HG02798 (cell line): Measurements from ENCODE around the gene ALG6.

ENCODE experiments used
- ATAC-seq: cut with Tn5 transposase; IDR thresholded peaks from one replicate; pipeline ENCODE4 v1.9.1; 2021; ENCODE audit warnings: mild to moderate bottlenecking; ENCODE audit not compliant: unreplicated experiment, poor library complexity

Gene ALG6

DNA sequence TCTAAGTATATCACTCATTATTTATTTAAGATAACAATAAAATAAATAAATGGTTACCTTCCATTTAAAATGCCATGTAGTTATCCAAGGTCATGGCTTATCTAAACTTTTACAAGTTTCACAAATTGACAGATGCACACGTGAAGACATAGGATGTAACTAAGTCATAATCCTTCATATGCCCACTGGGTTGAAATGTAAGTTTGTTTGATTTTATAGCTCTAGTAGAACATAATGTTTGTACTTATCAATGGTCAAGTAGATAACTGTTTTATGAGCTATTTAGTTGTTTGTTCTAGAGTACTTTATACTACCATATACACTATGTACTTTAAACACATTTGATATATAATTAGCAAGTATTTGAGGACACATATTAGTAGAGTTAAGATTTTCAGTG, 112.6 kb downstream of the ALG6 start:
- ATAC-seq: no peak

DNA sequence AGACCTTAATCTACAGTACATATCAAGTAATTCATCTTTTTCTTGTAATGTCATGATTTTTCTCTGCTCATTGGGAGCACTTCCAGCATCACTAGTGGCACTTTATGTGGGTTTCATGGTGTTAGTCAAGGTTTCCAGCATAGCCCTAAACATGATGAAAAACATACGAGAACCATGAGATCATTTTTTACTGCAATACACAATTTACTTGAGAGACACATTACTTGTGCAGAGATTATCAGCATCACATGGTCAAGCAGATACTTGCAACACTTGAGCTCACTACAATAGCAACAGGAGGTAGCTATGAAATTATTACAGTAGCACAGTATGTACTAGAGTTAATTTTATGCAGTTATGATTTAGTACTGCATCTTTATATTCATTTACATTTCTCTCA, 119.2 kb downstream of the ALG6 start:
- no peak for ATAC-seq

DNA sequence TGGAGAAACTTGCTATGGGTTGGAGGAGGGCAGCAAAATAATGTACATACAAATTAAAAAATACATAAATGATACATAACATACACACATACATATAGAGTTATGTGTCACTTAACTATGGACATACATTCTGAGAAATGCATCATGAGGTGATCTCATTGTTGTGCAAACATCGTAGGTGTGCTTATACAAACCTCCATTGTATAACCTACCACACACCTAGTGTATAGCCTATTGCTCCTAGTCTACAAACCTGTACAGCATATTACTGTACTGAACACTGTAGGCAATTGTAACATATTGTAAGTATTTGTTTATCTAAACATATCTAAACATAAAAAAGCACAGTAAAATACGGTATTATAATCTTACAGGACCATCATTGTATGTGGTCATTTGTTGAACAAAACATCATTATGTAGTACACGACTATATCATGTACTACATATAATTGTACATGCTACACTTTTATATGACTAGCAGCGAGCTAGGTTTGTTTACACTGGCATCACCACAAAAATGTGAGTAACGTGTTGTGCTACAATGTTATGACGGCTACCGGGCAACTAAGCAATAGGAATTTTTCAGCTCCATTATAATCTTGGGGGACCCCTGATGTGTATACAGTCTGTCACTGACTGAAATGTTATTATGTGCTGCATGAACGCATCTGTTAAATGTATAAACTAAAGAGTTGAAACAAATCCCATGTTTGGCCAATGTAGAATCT, 120.1 kb downstream of the ALG6 start:
- no peak for ATAC-seq
